Chondrocyte (in vitro differentiated cells): ENCODE data around the gene STAT6. TPM values are rescaled to one million over a fixed set of nuclear protein-coding genes. Genes with fewer than 3 reads are reported as not detected.
A peak's percentile ranks its signal among the peaks of the same experiment; 100 is the strongest.

Experiments
- DNase-seq: peaks from one replicate; pipeline ENCODE4 v3.0.0; 2021; ENCODE audit warnings: mixed read lengths, low spot score
- H3K27ac Mint-ChIP-seq: one replicate; pipeline ENCODE4 v1.8.0; 2021; ENCODE audit warnings: mild to moderate bottlenecking, moderate library complexity, mixed read lengths; ENCODE audit not compliant: unreplicated experiment
- H3K27me3 Mint-ChIP-seq: 2 replicates; pipeline ENCODE4 v1.8.0; 2021; ENCODE audit warnings: low read depth, mixed read lengths
- H3K36me3 Mint-ChIP-seq: 2 replicates; pipeline ENCODE4 v1.8.0; 2021; ENCODE audit warnings: low read depth, mixed read lengths
- H3K4me1 Mint-ChIP-seq: 2 replicates; pipeline ENCODE4 v1.8.0; 2021; ENCODE audit warnings: low read depth, mild to moderate bottlenecking, mixed read lengths
- H3K4me3 Mint-ChIP-seq: one replicate; pipeline ENCODE4 v1.8.0; 2021; ENCODE audit warnings: mild to moderate bottlenecking, moderate library complexity, mixed read lengths; ENCODE audit not compliant: unreplicated experiment
- H3K9me3 Mint-ChIP-seq: 2 replicates; pipeline ENCODE4 v1.8.0; 2021; ENCODE audit warnings: low read depth, mixed read lengths
- total RNA-seq: library from RNA; stranded (reverse); gene quantifications from 3 replicates; pipeline ENCODE4 v1.2.1, GENCODE V29; 2021
- TF ChIP-seq, protein P1 (sequence below): fragments of 200-600 bp; sonication (generic); IDR thresholded peaks from 2 replicates; pipeline ENCODE4 v1.5.0; 2021; ENCODE audit warnings: antibody characterized with exemption, mild to moderate bottlenecking, moderate library complexity

The STAT6 gene
- total RNA-seq, 1 donor from 2014 or later = 89.4 TPM

DNA sequence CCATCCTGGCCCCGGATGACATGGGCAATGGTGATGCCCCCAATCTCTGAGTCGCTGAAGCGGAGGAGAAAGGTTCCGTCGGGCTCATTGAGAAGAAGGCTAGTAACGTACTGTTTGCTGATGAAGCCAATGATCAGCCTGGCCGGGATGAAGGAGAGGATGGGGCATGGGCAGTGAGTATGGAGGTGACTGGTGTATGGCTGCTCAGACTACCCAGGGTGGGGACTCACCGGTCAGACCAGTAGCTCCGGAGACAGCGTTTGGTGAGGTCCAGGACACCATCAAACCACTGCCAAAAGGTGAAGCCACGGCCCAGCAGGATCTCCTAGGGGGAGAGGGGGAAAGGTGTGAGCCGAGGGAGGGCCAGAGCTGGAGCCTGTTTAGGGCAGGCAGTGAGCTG lies 11.4 kb downstream of the STAT6 start:
- peaks cover 3% of the 10 kb centered on the region for H3K4me1 Mint-ChIP-seq
- no peak overlapping the region for H3K27ac Mint-ChIP-seq
- H3K27me3 Mint-ChIP-seq = no peaks in the 10 kb centered on the region
- H3K36me3 Mint-ChIP-seq = peaks cover 14% of the 10 kb centered on the region
- TF ChIP-seq, protein P1, sequence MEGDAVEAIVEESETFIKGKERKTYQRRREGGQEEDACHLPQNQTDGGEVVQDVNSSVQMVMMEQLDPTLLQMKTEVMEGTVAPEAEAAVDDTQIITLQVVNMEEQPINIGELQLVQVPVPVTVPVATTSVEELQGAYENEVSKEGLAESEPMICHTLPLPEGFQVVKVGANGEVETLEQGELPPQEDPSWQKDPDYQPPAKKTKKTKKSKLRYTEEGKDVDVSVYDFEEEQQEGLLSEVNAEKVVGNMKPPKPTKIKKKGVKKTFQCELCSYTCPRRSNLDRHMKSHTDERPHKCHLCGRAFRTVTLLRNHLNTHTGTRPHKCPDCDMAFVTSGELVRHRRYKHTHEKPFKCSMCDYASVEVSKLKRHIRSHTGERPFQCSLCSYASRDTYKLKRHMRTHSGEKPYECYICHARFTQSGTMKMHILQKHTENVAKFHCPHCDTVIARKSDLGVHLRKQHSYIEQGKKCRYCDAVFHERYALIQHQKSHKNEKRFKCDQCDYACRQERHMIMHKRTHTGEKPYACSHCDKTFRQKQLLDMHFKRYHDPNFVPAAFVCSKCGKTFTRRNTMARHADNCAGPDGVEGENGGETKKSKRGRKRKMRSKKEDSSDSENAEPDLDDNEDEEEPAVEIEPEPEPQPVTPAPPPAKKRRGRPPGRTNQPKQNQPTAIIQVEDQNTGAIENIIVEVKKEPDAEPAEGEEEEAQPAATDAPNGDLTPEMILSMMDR = no peak
- H3K4me3 Mint-ChIP-seq = no peak overlapping the region
- DNase-seq = no peak
- H3K9me3 Mint-ChIP-seq = no peaks in the 10 kb centered on the region

DNA sequence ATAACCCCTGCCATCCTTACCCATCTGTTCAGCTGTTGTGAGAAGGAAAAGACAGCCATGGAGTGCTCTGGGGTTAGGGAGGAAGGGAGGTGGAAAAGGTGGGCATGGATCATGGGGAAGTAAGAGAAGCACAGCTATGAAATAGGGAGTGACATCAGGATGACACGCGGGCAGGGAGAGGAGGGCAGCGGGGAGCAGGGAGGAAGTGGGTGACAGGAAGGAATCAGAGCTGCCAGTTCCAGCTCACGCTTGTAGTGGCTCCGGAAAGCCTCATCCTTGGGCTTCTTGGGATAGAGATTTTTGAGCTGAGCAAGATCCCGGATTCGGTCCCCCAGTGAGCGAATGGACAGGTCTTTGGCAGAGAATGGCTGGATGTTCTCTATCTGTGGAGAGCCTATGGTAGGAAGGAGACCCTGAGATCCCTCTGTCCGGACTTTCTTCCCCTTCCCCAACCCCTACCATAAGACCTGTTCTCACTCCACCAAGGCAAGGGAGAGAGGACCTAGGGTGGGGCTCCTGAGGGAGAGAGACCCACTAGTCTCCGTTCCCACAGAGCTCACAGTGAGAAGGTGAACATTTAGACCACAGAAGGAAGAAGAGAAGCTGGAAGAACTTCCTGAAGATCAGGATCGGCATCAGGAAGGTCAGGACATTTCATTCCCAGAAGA lies 12.0 kb downstream of the STAT6 start:
- TF ChIP-seq, protein P1 = no peak
- H3K4me3 Mint-ChIP-seq = no peak overlapping the region
- DNase-seq = no peak
- no peaks in the 10 kb centered on the region for H3K27me3 Mint-ChIP-seq
- H3K4me1 Mint-ChIP-seq = peaks cover 9% of the 10 kb centered on the region
- H3K27ac Mint-ChIP-seq = no peak overlapping the region
- H3K36me3 Mint-ChIP-seq = peaks cover 9% of the 10 kb centered on the region
- no peaks in the 10 kb centered on the region for H3K9me3 Mint-ChIP-seq

DNA sequence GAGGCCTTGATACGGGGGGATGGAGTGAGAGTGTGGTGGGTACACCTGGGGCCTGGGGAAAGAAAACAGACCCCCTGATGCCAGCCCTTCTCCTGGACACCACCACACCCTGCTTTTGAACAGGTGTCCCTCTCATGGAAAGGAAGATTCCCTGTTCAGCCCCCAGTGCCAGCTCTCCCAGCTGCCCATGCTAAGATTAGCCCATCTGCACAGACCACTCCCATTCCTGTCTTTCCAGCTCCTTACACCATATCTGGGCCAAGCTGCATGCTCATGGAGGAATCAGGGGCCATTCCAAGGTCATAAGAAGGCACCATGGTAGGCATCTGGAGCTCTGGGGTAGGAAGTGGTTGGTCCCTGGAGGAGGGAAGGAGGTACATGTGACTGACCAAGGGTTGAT lies 12.6 kb downstream of the STAT6 start:
- Mint-ChIP-seq H3K27ac (no peak overlapping the region), H3K36me3 (peaks cover 9% of the 10 kb centered on the region), H3K27me3 (no peaks in the 10 kb centered on the region)

DNA sequence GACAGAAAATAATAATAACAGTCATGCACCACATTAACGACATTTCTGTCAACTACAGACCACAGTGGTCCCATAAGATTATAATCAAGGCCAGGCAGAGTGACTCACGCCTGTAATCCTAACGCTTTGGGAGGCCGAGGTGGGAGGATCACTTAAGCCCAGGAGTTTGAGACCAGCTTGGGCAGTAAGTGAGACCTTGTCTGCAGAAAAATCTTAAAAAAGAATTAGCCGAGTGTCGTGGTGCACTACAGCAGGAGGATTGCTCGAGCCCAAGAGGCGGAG lies 13.7 kb downstream of the STAT6 start:
- TF ChIP-seq, protein P1 = no peak
- Mint-ChIP-seq H3K27ac (no peak overlapping the region), H3K27me3 (no peaks in the 10 kb centered on the region), H3K4me1 (peaks cover 25% of the 10 kb centered on the region), H3K4me3 (no peak overlapping the region), H3K9me3 (no peaks in the 10 kb centered on the region), H3K36me3 (peaks cover 14% of the 10 kb centered on the region)
- no peak for DNase-seq

More for the DNA sequence above, 12.6 kb downstream of the STAT6 start:
- no peak for DNase-seq
- Mint-ChIP-seq H3K4me3 (no peak overlapping the region), H3K4me1 (peaks cover 15% of the 10 kb centered on the region), H3K9me3 (no peaks in the 10 kb centered on the region)
- TF ChIP-seq, protein P1 = no peak

DNA sequence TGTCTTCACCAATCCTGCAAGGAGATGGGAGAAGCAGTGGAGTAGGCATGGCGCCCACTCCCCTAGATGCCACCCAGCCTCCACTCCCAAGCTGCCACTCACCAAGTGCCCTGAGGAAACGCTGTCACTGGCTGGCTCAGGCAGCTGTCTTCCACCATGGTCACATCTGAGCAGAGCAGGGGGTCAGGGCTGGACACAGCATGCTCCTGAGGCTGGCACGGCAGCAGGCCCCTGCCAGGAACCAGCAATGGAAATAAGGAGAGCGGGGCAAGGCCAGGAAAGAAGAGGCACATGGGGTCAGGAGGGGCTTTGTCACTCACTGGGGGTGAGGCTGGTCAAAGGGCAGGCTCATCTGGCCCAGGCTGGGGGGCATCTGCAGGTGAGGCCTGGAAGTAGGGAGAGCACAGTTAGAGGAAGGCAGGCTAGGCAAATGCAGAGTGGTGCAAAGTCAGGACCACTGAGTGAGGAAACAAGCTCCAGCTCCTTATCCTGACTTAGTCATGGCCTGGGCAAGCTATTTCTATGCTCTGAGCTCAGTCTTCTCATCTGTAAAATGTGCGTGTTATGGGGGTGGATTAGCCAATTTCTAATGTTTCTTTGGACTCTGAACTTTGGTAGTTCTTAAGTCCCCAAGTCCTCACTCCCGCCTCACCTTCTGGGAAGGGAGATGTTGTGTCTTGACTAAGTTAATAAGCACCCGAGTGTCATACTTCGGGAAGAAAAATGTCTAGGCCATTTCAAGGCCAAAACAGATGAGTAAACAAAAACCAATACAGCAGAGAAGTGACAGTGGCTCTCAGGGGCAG lies 14.2 kb downstream of the STAT6 start:
- Mint-ChIP-seq H3K36me3 (peaks cover 14% of the 10 kb centered on the region), H3K9me3 (no peaks in the 10 kb centered on the region), H3K27ac (peak overlapping the region; percentile 53), H3K4me3 (no peak overlapping the region), H3K27me3 (no peaks in the 10 kb centered on the region), H3K4me1 (peaks cover 31% of the 10 kb centered on the region)
- TF ChIP-seq, protein P1 = no peak
- no peak for DNase-seq
